Activated B cell treated with CpG ODN at 0.5 μM for 24 hours (primary cell): Measurements from ENCODE around the gene RAP1GAP2. TPM values are rescaled to one million over a fixed set of nuclear protein-coding genes. Genes with fewer than 3 reads are reported as not detected.

Experiments used
- ATAC-seq: fragments of 200-7000 bp; cut with Tn5 transposase; one replicate; pipeline ENCODE4 v1.10.0; 2021; ENCODE audit warnings: low read depth, mild to moderate bottlenecking, moderate library complexity
- CTCF ChIA-PET: fragments of 350-600 bp; sonication (Branson Sonifier 250); formaldehyde crosslinking; loops from one replicate; lab custom pipeline; 2021; ENCODE audit warnings: antibody characterized with exemption; lab: Charles Lee
- POLR2A ChIA-PET: fragments of 350-600 bp; sonication (Branson Sonifier 250); formaldehyde crosslinking; loops from one replicate; lab custom pipeline; 2021; ENCODE audit warnings: antibody characterized with exemption; lab: Charles Lee
- DNase-seq: peaks from one replicate; pipeline ENCODE4 v3.0.0; 2022
- H3K27ac Mint-ChIP-seq: one replicate; pipeline ENCODE4 v1.8.0; 2020; ENCODE audit warnings: mixed read lengths
- H3K27me3 Mint-ChIP-seq: one replicate; pipeline ENCODE4 v1.8.0; 2021; ENCODE audit warnings: mixed read lengths
- H3K36me3 Mint-ChIP-seq: one replicate; pipeline ENCODE4 v1.8.0; 2021; ENCODE audit warnings: low read depth, mixed read lengths
- H3K4me1 Mint-ChIP-seq: one replicate; pipeline ENCODE4 v1.8.0; 2021; ENCODE audit warnings: mixed read lengths
- H3K4me3 Mint-ChIP-seq: one replicate; pipeline ENCODE4 v1.8.0; 2020; ENCODE audit warnings: mild to moderate bottlenecking, mixed read lengths
- H3K9me3 Mint-ChIP-seq: one replicate; pipeline ENCODE4 v1.8.0; 2020; ENCODE audit warnings: mixed read lengths
- CTCF ChIP-seq: fragments of 200-600 bp; IDR thresholded peaks from one replicate; pipeline ENCODE4 v1.8.0; 2022; ENCODE audit warnings: antibody characterized with exemption, mild to moderate bottlenecking
- intact Hi-C: fragments of 100-400 bp; cut with micrococcal nuclease; formaldehyde crosslinking; loops from one replicate; pipeline ENCODE4 v1.15.1; 2024
- total RNA-seq: library from RNA; stranded (reverse); gene quantifications from 2 replicates; pipeline ENCODE4 v1.2.3, GENCODE V29; 2022

The RAP1GAP2 gene
- total RNA-seq, 1 donor from 2014 or later, result 2.6 TPM

DNA sequence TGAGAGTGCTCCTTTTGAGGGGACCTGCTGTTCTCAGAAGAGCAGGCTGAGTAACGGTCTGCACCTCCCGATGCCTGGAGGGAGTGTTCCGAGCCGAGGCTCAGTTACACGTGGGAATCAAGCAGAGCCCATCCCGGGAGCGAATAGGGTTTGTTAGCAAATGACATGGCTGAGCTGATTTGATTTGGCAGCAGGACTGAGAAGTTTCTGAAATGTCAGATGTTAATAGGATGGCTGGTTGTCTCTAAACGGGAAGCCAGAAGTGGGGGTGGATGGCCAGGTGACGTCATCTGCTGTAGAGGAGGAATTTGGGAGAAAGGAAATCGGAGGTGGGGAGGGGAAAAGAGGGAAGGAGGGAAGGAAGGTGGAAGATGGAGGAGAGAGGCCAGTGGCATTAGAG lies 128.0 kb downstream of the RAP1GAP2 start:
- H3K27ac Mint-ChIP-seq, result no peak overlapping the region
- H3K4me1 Mint-ChIP-seq, result no peaks in the 10 kb centered on the region
- intact Hi-C loops, result no loop called here
- no peaks in the 10 kb centered on the region for H3K27me3 Mint-ChIP-seq
- no peak for ATAC-seq
- H3K9me3 Mint-ChIP-seq, result no peaks in the 10 kb centered on the region
- H3K4me3 Mint-ChIP-seq, result no peak overlapping the region
- no peak for DNase-seq
- ChIA-PET POLR2A (no interaction called here), CTCF (no interaction called here)
- no peak for TF ChIP-seq CTCF
- H3K36me3 Mint-ChIP-seq, result peaks cover 4% of the 10 kb centered on the region

GRCh38 chr17:2925011-2925410 lies 128.8 kb downstream of the RAP1GAP2 start:
- ATAC-seq (no peak), DNase-seq (no peak)
- intact Hi-C loops, result no loop called here
- ChIA-PET CTCF (no interaction called here), POLR2A (no interaction called here)
- Mint-ChIP-seq H3K27ac (no peak overlapping the region), H3K27me3 (no peaks in the 10 kb centered on the region), H3K36me3 (peaks cover 4% of the 10 kb centered on the region), H3K9me3 (no peaks in the 10 kb centered on the region), H3K4me3 (no peak overlapping the region), H3K4me1 (peaks cover 5% of the 10 kb centered on the region)
- no peak for TF ChIP-seq CTCF

- ATAC-seq, result no peak
- no peak for TF ChIP-seq CTCF
- Mint-ChIP-seq H3K27ac (no peak overlapping the region), H3K9me3 (no peaks in the 10 kb centered on the region), H3K36me3 (peaks cover 4% of the 10 kb centered on the region), H3K4me3 (no peak overlapping the region), H3K27me3 (no peaks in the 10 kb centered on the region), H3K4me1 (peaks cover 14% of the 10 kb centered on the region)
- intact Hi-C loops, result no loop called here
- no peak for DNase-seq
- ChIA-PET CTCF (no interaction called here), POLR2A (interaction anchor here (0.6 kb wide), 1 partner anchor 72 kb away, joined by 6 read pairs; no protein-coding TSS in a partner anchor)
Observed at GRCh38 chr17:2926019-2926650, 129.9 kb downstream of the RAP1GAP2 start.

GRCh38 chr17:2928294-2928890 lies 132.2 kb downstream of the RAP1GAP2 start:
- H3K27me3 Mint-ChIP-seq, result no peaks in the 10 kb centered on the region
- peaks cover 25% of the 10 kb centered on the region for H3K4me1 Mint-ChIP-seq
- no peak overlapping the region for H3K27ac Mint-ChIP-seq
- TF ChIP-seq CTCF, result no peak
- intact Hi-C loops, result no loop called here
- DNase-seq (no peak), ATAC-seq (no peak)
- POLR2A ChIA-PET, result no interaction called here
- no peak overlapping the region for H3K4me3 Mint-ChIP-seq
- H3K36me3 Mint-ChIP-seq, result peaks cover 4% of the 10 kb centered on the region
- H3K9me3 Mint-ChIP-seq, result no peaks in the 10 kb centered on the region
- CTCF ChIA-PET, result interaction anchor here (1.0 to 2.2 kb wide), 2 partner anchors 138 to 142 kb away, joined by 3 to 6 read pairs; no protein-coding TSS in a partner anchor

DNA sequence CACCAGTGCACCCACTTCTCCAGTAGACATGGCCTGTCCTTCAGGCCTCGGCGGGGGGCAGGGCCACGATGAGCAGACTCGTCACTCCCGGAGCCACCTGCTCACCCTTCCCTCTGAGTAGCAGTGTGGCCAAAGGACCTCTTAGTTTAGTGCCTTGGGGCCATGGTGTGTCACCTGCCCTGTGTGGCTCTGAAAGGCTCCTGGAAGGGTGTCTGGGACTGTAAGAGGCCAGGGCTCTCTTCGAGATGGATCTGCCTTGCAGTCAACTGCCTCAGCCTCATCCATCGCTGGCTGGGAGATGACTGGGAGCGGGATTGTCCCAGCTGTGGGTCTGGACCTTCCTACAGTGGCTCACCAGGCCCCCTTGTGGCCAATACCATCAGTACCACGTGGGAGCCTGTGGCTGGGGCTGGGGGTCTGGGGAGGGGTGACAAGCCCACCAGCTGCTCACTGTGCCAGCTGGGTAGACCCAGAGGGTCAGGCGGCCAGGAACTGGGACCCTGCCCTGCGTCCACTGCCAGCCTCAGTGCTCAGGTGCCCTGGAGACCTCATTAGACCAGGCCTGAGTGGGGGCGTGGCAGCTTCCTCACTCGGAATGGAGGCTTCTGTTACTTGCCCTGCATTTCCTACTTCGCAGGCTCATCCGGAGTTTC lies 133.8 kb downstream of the RAP1GAP2 start:
- H3K36me3 Mint-ChIP-seq, result peaks cover 13% of the 10 kb centered on the region
- H3K27ac Mint-ChIP-seq, result no peak overlapping the region
- ATAC-seq (peak; percentile 54), DNase-seq (peak; percentile 36)
- peaks cover 25% of the 10 kb centered on the region for H3K4me1 Mint-ChIP-seq
- no peak for TF ChIP-seq CTCF
- H3K27me3 Mint-ChIP-seq, result no peaks in the 10 kb centered on the region
- CTCF ChIA-PET, result interaction anchor here (0.7 to 2.4 kb wide), 11 partner anchors 17 to 152 kb away, joined by 3 to 9 read pairs (median 6); no protein-coding TSS in a partner anchor
- no peak overlapping the region for H3K4me3 Mint-ChIP-seq
- intact Hi-C loops, result loop anchor here (1.0 to 5.0 kb wide), 5 partner anchors 73 to 144 kb away; no protein-coding TSS in a partner anchor
- no peaks in the 10 kb centered on the region for H3K9me3 Mint-ChIP-seq
- POLR2A ChIA-PET, result interaction anchor here (1.9 kb wide), 1 partner anchor 73 kb away, joined by 9 read pairs; no protein-coding TSS in a partner anchor
